Osteoblast (primary cell): ENCODE results near the gene POU6F2. TPM values are rescaled to one million over a fixed set of nuclear protein-coding genes. Genes with fewer than 3 reads are reported as not detected.
"Not testable (repeated sequence)": the region's sequence is repeated elsewhere in the genome, so short reads cannot be mapped to it uniquely, and the experiment has no call there.

ENCODE experiments used
- DNase-seq: peaks from one replicate; pipeline ENCODE4 v3.0.0; 2011; ENCODE audit warnings: low spot score, mixed read lengths; ENCODE audit not compliant: insufficient read length; ENCODE audit errors: missing footprints
- H2AFZ ChIP-seq: 2 replicates; pipeline ENCODE4 v1.6.0; 2011; ENCODE audit warnings: mild to moderate bottlenecking, low read length
- H3K27ac ChIP-seq: 2 replicates; pipeline ENCODE4 v1.5.1; 2011; ENCODE audit warnings: mild to moderate bottlenecking, low read depth, low read length, moderate library complexity
- H3K27me3 ChIP-seq: 2 replicates; pipeline ENCODE4 v1.6.0; 2012; ENCODE audit warnings: mild to moderate bottlenecking, control low read depth, inconsistent platforms, low read length, moderate library complexity; ENCODE audit not compliant: insufficient read depth
- H3K36me3 ChIP-seq: 2 replicates; pipeline ENCODE4 v1.5.1; 2011; ENCODE audit warnings: mild to moderate bottlenecking, low read length, control low read depth, moderate library complexity; ENCODE audit not compliant: insufficient read depth
- H3K4me1 ChIP-seq: 2 replicates; pipeline ENCODE4 v1.5.1; 2011; ENCODE audit warnings: mild to moderate bottlenecking, low read length, control low read depth, moderate library complexity; ENCODE audit not compliant: insufficient read depth
- H3K4me2 ChIP-seq: 2 replicates; pipeline ENCODE4 v1.6.0; 2011; ENCODE audit warnings: mild to moderate bottlenecking, low read length; ENCODE audit not compliant: insufficient read depth
- H3K4me3 ChIP-seq: fragments of 200-600 bp; sonication (generic); 3 replicates; pipeline ENCODE4 v1.5.1; 2012; ENCODE audit warnings: mild to moderate bottlenecking, low read length, inconsistent platforms; ENCODE audit not compliant: insufficient read depth
- H3K79me2 ChIP-seq: 2 replicates; pipeline ENCODE4 v1.6.0; 2012; ENCODE audit warnings: mild to moderate bottlenecking, low read length, control low read depth, inconsistent platforms; ENCODE audit not compliant: insufficient read depth
- H3K9me3 ChIP-seq: 2 replicates; pipeline ENCODE4 v1.5.1; 2011; ENCODE audit warnings: low read depth, low read length, control low read depth
- H4K20me1 ChIP-seq: 2 replicates; pipeline ENCODE4 v1.6.0; 2012; ENCODE audit warnings: mild to moderate bottlenecking, low read length, control low read depth; ENCODE audit not compliant: insufficient read depth
- CTCF ChIP-seq: IDR thresholded peaks from 2 replicates; pipeline ENCODE4 v1.5.1; 2011; ENCODE audit warnings: mild to moderate bottlenecking, low read depth, low read length, moderate library complexity; ENCODE audit errors: extremely low read depth
- total RNA-seq: library from RNA; depleted of rRNA; stranded (reverse); fragments of >200 nt; gene quantifications from 2 replicates; pipeline ENCODE4 v1.2.3, GENCODE V29; 2012

Gene POU6F2
- total RNA-seq, 1 donor: not detected

DNA sequence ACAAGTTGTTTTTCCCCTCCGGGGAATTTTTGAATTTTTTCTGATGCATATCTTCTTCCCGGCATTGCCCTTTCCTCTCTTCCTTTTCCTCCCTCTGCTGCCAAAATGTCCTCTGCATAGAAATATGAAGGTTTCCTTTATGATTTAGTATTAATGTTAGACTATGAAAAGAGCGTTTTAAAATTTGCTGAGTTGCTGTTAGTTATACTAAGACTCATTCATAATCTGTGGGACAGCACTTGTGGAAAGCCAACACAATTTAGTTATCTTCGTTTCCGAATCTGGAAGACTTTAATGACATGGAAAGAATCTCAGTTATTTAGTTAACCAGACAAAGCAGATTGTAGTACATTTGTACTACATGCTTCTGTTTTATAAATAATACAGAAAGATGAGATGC, 25.0 kb downstream of the POU6F2 start:
- Histone ChIP-seq H3K27ac (no peak overlapping the region), H3K4me1 (no peaks in the 10 kb centered on the region), H3K36me3 (no peaks in the 10 kb centered on the region), H2AFZ (no peak overlapping the region), H3K27me3 (no peaks in the 10 kb centered on the region), H3K9me3 (no peaks in the 10 kb centered on the region), H3K4me3 (no peak overlapping the region), H3K4me2 (no peak overlapping the region), H3K79me2 (no peaks in the 10 kb centered on the region), H4K20me1 (no peaks in the 10 kb centered on the region)
- no peak for DNase-seq
- TF ChIP-seq CTCF: no peak

- Histone ChIP-seq H4K20me1 (no peaks in the 10 kb centered on the region), H3K27me3 (no peaks in the 10 kb centered on the region), H3K36me3 (no peaks in the 10 kb centered on the region), H3K9me3 (no peaks in the 10 kb centered on the region), H3K27ac (no peak overlapping the region), H3K4me3 (no peak overlapping the region), H2AFZ (no peak overlapping the region), H3K79me2 (no peaks in the 10 kb centered on the region), H3K4me2 (no peak overlapping the region), H3K4me1 (no peaks in the 10 kb centered on the region)
- no peak for DNase-seq
- no peak for TF ChIP-seq CTCF
Observed at GRCh38 chr7:39005036-39005435, 27.3 kb downstream of the POU6F2 start.

- Histone ChIP-seq H3K4me1 (no peaks in the 10 kb centered on the region), H3K9me3 (no peaks in the 10 kb centered on the region), H3K79me2 (no peaks in the 10 kb centered on the region), H3K4me2 (no peak overlapping the region), H3K4me3 (no peak overlapping the region), H2AFZ (no peak overlapping the region), H3K27me3 (no peaks in the 10 kb centered on the region), H3K36me3 (no peaks in the 10 kb centered on the region), H3K27ac (no peak overlapping the region), H4K20me1 (no peaks in the 10 kb centered on the region)
- no peak for DNase-seq
- no peak for TF ChIP-seq CTCF
Observed at GRCh38 chr7:39005461-39005860, 27.8 kb downstream of the POU6F2 start.

DNA sequence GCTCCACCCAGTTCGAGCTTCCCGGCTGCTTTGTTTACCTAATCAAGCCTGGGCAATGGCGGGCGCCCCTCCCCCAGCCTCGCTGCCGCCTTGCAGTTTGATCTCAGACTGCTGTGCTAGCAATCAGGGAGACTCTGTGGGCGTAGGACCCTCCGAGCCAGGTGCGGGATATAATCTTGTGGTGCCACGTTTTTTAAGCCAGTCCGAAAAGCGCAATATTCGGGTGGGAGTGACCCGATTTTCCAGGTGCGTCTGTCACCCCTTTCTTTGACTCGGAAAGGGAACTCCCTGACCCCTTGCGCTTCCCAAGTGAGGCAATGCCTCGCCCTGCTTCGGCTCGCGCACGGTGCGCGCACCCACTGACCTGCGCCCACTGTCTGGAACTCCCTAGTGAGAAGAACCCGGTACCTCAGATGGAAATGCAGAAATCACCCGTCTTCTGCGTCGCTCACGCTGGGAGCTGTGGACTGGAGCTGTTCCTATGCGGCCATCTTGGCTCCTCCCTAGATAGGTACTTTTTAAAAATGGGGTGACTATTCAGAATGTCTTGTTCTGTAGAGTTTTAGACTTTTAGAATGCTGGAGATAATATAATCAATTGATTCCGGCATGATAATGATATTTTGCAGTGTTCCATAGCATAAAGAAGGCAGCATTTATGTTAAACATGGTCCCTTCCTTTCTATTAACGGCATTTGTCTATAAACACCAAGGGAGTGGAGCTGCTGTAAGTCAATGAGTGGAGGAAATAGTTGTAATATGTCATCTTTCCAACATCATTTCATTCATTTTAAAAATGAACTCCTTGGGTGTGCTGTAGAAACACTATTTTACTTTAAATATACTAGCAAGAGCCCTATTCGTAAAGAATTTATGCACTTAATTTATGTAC, 35.6 kb downstream of the POU6F2 start:
- H3K27ac ChIP-seq, H3K4me2 ChIP-seq, H3K79me2 ChIP-seq, H3K4me3 ChIP-seq, DNase-seq, H2AFZ ChIP-seq, H3K4me1 ChIP-seq, H3K27me3 ChIP-seq, H3K36me3 ChIP-seq, H4K20me1 ChIP-seq, H3K9me3 ChIP-seq: not testable (repeated sequence)
